Epithelial cell of proximal tubule (primary cell): ENCODE data around the gene CSNK1G3. TPM values are rescaled to one million over a fixed set of nuclear protein-coding genes. Genes with fewer than 3 reads are reported as not detected.
"Not testable (repeated sequence)": the region's sequence is repeated elsewhere in the genome, so short reads cannot be mapped to it uniquely, and the experiment has no call there.

Source experiments
- DNase-seq: peaks from one replicate; pipeline ENCODE4 v3.0.0-alpha.2; 2011; ENCODE audit warnings: low read depth
- H3K4me3 ChIP-seq: 2 replicates; pipeline ENCODE4 v1.5.1; 2011; ENCODE audit warnings: low read depth, mild to moderate bottlenecking, low read length
- total RNA-seq: library from RNA; depleted of rRNA; stranded (reverse); fragments of >200 nt; gene quantifications from 2 replicates; pipeline ENCODE4 v1.2.3, GENCODE V29; 2015
- TF ChIP-seq, protein P1 (sequence below): conservative IDR thresholded peaks from 2 replicates; pipeline ENCODE4 v1.5.1; 2012; ENCODE audit warnings: low read depth, mild to moderate bottlenecking, low read length

Gene CSNK1G3
- total RNA-seq, 1 donor from 2014 or later = 25.5 TPM

DNA sequence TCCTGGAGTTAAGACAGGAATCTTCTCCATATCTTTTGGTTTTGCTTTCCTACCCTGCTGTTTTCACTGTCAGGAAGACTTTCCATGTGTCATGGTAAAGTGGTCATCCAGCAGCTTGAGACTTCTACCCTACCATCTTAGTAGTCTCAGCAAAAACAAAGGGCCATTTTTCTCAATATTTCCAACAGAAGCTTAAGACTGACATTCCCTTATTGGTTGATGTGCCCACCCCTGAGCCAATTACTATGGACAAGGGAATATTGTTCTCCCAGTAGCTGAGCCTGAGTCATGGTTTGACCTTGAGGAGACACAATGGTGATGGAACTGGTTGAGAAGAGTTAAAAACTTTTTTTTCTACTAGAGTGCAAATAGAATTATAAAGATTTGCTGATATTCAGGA, 105.6 kb downstream of the CSNK1G3 start:
- TF ChIP-seq, protein P1, sequence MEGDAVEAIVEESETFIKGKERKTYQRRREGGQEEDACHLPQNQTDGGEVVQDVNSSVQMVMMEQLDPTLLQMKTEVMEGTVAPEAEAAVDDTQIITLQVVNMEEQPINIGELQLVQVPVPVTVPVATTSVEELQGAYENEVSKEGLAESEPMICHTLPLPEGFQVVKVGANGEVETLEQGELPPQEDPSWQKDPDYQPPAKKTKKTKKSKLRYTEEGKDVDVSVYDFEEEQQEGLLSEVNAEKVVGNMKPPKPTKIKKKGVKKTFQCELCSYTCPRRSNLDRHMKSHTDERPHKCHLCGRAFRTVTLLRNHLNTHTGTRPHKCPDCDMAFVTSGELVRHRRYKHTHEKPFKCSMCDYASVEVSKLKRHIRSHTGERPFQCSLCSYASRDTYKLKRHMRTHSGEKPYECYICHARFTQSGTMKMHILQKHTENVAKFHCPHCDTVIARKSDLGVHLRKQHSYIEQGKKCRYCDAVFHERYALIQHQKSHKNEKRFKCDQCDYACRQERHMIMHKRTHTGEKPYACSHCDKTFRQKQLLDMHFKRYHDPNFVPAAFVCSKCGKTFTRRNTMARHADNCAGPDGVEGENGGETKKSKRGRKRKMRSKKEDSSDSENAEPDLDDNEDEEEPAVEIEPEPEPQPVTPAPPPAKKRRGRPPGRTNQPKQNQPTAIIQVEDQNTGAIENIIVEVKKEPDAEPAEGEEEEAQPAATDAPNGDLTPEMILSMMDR = no peak
- no peak overlapping the region for H3K4me3 ChIP-seq

DNA sequence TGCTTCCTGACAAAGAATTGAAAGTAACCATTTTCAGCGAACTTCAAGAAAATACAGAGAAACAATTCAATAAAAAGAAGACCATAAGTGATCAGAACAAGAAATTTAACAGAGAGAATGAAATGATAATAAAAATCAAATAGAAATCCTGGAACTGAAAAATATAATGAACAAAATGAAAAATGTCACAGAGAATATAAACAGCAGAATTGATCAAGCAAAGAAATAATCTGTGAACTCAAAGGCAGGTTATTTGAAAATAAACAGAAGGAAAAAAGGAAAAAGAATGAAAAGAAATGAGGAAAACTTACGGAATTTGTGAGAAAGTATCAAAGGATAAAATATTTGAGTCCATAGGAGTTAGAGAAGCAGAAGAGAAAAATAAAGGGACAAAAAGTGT, 114.1 kb downstream of the CSNK1G3 start:
- DNase-seq = no peak
- TF ChIP-seq, protein P1 = no peak

More for the DNA sequence above, 105.6 kb downstream of the CSNK1G3 start:
- DNase-seq = no peak

DNA sequence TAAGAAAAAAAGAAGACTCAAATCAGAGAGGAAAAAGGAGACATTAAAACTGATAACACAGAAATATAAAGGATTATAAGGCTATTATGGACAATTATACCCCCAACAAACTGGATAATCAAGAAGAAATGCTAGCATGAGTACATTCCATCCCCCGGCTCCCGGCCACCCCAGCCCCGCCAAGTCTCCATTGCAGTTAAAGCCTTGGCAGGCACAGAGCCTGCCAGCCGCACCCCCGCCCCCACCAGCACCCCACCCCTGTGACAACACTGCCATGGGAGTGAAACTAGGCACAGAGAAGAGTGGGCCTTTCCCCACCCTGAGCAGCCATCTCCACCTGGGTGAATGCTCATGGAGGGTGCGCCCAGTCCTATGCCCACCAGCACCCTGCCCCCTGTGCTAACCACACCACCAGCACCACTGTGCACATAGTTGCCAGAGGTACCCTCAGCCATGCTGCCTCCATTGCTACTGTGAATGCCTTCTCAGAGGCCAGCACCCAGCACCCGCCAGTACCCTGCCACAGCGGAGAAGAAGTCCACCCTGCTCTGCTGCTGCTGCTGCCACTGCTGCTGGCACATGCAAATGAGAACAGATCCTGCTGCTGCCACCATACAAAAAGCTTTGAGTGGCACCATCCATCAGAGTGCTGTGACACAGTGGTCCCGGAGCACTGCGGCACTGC, 117.0 kb downstream of the CSNK1G3 start:
- H3K4me3 ChIP-seq = no peak overlapping the region
- TF ChIP-seq, protein P1 = no peak
- no peak for DNase-seq

More for the DNA sequence above, 114.1 kb downstream of the CSNK1G3 start:
- no peak overlapping the region for H3K4me3 ChIP-seq

DNA sequence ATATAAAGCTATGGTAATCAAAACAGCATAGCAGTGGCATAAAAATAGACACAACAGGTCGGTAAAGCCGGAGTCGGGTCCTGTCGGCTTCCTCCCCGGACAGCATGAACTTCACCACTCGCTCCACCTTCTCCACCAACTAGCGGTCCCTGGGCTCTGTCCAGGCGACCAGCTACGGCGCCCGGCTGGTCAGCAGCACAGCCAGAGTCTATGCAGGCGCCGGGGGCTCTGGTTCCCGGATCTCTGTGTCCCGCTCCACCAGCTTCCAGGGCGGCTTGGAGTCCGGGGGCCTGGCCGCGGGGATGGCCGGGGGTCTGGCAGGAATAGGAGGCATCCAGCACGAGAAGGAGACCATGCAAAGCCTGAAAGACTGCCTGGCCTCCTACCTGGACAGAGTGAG, 124.0 kb downstream of the CSNK1G3 start:
- no peak overlapping the region for H3K4me3 ChIP-seq
- TF ChIP-seq, protein P1 = no peak
- no peak for DNase-seq

DNA sequence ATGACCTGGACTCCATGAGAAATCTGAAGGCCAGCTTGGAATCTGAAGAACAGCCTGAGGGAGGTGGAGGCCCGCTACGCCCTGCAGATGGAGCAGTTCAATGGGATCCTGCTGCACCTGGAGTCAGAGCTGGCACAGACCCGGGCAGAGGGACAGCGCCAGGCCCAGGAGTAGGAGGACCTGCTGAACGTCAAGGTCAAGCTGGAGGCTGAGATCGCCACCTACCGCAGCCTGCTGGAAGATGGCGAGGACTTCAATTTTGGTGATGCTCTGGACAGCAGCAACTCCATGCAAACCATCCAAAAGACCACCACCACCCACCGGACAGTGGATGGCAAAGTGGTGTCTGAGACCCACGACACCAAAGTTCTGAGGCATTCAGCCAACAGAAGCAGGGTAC, 125.1 kb downstream of the CSNK1G3 start:
- DNase-seq, H3K4me3 ChIP-seq: not testable (repeated sequence)

DNA sequence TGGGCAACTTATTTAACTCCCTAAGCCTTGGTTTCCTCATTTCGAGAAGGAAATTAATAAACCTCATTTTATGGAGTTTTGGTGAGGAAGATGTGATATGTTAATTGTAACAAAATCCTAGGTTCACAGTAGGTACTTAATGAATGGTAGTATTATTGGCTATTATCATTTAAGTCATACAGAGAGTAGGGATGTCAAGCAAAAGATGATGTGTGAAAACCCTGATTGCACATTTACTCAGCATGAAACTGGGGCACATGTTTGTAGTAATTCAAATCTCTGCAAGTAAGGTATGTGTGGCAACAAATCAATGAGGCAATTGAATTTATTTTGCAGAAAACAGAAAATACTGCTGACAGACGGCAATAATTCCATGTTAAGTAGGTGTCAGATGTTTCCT, 127.3 kb downstream of the CSNK1G3 start:
- no peak for DNase-seq
- H3K4me3 ChIP-seq = no peak overlapping the region
- TF ChIP-seq, protein P1 = no peak

DNA sequence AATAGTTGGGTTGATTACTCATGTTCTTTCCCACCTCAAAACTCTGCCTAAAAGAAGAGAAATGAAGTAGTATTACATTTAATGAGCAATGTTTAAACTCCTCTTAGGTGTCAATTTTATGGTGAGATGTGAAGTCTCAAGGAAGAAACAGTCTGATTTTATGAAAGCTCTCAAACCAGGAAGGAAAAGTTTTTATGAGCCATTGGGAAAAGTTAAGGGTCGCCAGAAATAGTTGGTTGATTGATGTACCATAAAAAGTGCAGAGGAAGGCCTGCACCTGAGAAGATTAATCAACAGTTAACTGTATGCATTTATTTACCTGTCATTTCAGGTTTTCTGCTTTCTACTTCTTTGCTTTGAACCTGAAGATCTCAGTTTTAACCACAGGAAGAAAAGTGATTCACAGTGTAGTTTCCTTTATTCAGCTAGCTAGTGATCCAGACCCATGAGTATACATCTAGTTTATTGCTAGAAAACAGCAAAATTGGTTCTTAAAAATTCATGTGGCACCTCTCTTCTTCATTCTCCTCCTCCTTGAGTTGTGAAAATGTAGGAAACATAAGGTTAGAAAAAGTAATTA, 133.1 kb downstream of the CSNK1G3 start:
- TF ChIP-seq, protein P1 = no peak

More for the DNA sequence above, 133.1 kb downstream of the CSNK1G3 start:
- no peak for DNase-seq
- no peak overlapping the region for H3K4me3 ChIP-seq
